GM18873 (cell line): ENCODE measurements around the gene SLC29A4.
"Not testable (repeated sequence)": the region's sequence is repeated elsewhere in the genome, so short reads cannot be mapped to it uniquely, and the experiment has no call there.

Experiments used
- ATAC-seq: cut with Tn5 transposase; IDR thresholded peaks from one replicate; pipeline ENCODE4 v1.9.1; 2021; ENCODE audit warnings: mild to moderate bottlenecking, moderate library complexity, moderate number of reproducible peaks; ENCODE audit not compliant: unreplicated experiment, low FRiP score

SLC29A4 gene

DNA sequence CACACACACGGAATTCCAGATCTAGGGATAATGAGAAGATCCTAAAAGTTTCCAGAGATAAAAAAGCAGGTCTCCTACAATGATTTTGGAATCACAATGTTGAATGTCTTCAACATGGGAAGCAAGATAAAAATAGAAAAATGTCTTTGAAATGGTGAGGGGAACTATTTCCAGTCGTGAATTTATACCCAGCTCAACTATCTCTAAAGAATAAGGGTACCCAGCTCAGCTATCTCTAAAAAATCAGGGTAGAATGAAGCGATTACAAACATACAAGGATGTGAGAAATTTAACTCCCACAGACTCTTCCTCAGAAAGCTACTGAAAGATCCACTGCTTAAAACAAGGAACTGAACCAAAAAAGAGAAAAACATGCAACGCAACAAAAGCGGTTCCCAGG lies 35.9 kb downstream of the SLC29A4 start:
- not testable (repeated sequence) for ATAC-seq

DNA sequence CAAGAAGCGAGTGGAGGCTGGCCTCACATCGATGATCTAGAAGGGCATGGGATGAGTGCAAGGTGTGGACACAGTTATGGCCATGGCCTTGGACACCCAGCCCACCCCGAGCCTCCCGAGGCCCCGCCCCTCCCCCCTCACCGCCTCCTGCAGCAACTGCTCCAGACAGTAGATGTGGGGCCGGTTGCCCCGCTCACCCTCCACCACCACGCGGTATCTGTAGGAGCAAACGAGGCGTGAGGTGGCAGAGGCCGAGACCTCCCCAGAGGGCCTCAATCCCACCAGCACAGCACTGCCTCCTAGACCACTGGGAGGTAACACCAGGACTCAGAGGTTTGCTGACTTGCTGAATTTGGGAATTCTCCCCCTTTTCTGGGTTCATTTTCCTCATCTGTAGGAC lies 37.6 kb downstream of the SLC29A4 start:
- ATAC-seq: no peak

DNA sequence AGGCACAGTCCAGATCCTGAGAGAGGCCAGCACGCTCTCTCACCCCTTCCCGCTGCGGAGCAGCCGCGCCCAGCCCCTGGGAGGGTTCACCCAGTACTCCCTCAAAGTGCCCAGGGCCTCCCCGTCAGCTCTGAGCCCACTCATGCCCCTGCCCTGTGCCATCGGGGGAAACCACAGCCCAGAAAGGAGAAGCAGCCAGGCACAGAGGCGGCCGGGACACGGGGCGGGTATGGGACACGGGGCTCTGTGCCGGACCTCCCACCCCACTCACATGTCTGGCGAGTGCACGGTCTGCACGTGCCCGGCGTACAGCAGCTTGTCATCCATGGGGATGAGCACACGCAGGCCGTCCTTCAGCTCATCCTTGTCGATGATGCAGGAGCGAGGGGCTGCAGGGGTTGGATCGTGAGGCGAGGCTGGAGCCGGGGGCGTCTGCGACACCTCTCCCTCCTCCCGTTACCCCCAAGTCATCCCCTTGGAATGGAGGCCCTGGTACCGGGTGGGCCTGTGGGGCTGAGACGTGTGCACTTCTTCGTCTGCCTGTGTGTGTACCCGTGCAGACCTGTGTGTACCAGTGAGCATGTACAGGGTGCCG lies 38.2 kb downstream of the SLC29A4 start:
- ATAC-seq: no peak

DNA sequence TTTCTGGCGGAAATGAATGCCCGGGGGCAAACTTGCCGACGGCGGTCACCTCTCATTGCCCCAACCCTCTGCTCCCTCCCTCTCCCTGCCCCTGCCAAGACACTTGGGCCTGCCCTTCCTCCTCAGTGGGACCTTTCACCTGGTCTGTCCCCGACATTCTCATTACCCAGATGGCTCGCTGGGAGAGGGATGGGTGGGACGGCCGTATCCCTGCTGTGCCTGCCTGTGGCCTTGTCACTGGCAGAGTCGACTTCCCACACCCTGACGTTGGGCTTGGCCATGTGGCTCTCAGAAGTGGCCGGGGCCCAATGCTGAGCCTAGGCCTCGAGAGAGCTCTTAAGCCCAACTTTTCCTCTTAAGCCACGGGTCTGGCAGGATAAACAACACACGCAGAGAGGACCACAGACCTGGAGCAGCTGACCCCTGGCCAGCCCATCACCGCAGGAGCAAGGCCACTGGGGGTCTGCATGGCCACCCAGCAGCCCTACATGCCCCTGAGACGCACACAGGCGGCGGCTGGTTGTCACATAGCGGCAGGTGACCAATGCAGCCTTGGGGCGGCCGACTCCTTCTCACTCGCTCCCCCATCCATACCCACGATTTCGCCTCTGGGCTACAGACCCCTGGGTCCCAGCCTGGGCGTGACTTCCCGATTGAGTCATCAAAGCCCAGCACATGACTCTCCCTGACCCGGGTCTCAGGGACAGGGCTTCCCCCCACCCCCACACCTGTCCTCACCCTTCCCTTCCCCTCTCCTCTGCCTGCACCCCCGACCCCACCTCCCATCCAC lies 40.1 kb downstream of the SLC29A4 start:
- no peak for ATAC-seq

- not testable (repeated sequence) for ATAC-seq
Measured at GRCh38 chr7:5323800-5324781, 41.3 kb downstream of the SLC29A4 start.

DNA sequence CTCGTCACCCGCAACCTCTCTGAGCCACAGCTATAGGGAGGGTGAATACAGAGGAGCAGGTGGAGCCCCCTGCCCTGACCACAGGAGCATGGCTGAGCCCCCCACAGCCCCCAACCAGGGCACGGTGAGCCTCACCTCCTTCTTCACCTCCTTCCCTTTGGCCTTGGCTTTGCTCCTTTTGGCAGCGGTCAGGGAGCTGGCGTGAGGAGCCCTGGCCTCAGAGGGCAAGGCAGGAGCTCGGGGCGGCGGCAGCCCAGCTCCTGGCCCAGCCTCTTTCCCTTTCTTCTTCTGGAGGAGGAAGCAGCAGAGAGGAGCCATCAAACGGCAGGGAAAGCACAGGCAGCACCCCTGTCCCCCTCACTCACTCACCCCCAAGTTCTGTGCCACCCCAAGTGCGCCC lies 42.2 kb downstream of the SLC29A4 start:
- ATAC-seq: no peak

DNA sequence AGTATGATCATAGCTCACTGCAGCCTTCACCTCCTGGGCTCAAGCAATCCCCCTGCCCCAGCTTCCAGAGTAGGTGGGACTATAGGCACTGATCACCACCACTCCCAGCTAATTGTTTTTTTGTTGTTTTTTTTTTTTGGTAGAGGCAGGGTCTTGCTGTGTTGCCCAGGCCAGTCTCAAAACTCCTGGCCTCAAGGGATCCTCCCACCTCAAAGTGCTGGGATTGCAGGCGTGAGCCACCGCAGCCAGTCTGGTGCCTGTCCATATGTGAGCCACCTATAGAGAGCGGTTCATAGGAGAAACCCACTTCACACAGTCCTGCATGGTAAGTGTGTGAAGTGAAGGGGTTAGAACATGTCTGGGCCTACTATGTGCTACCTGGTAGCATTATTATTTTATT lies 47.5 kb downstream of the SLC29A4 start:
- no peak for ATAC-seq

DNA sequence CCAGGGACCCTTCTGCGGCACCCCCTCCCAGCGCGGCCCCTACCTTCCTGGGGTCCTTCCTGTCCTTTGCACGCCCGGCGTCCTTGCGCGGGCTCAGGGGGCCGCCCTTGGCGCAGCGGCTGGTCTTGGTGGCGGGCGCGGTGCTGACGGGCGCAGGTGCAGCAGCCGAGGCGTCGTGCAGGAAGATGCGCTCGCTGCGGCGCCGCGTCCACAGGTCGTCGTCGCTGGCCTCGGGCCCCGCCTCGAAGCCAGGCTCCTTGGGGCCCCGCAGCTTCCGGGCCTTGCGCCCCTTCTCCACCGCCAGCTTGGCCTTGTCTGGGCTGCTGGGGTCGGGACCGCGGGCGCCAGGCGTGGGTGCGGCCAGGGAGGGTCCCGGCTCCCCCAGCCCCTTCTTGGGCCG lies 49.8 kb downstream of the SLC29A4 start:
- ATAC-seq: no peak

DNA sequence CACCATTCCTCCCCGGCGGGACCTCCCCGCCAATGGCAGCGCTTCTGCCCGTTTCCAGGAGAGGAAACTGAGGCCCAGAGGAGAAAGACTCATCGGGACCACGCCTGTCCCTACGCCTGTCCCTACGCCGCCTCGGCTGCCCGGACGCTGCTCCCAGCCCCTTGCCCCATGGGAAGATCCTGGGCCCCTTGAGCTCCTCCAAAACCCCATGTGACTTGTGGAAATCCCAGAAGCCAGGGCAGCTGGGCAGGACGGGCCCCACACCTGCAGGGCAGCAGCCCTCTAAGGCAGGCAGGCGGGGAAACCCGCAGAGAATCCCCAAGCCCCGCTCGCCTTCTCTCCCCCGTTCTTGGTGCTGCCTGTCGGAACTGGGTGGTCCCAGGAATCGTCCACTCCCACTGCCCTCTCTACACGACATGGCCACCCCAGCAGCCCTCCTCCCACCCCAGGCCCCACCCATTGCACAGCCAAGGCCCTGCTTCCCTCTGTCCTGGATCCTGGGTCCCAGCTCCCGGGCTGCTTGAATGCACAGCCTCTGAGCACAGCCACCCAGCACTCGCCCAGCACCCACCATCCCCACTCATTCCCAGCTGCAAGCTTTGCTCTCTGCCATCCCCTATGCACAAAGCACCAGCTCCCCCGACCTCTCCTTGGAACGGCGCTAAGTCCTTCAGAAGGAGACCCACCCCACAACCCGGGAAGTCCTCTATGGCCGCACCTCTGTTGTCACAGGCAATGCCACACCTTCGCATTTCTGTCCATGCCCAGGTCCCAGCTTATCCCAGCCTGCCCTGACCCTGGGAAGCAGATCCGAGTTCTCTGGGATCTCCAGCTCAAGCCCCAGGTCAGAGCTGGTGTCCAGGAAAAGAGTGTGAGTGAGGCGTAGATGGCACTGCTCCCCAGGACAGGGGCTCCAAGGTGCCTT lies 50.6 kb downstream of the SLC29A4 start:
- no peak for ATAC-seq

GRCh38 chr7:5334671-5335070 lies 51.9 kb downstream of the SLC29A4 start:
- no peak for ATAC-seq

- ATAC-seq: no peak
Measured at GRCh38 chr7:5337047-5337446, 54.3 kb downstream of the SLC29A4 start.

DNA sequence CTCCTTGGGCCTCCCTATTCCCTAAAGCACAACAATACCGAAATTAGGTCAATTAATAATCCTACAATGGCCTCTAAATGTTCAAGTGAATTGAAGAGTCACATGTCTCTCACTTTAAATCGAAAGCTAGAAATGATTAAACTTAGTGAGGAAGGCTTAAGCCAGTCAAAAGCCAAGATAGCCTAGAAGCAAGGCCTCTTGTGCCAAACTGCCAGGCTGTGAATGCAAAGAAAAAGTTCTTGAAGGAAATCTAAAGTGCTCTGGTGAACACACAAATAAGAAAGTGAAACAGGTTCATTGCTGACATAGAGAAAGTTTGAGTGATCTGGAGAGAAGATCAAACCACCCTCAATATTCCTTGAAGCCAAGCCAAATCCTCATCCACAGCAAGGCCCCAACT lies 57.2 kb downstream of the SLC29A4 start:
- ATAC-seq: no peak

GRCh38 chr7:5342631-5343030 lies 59.9 kb downstream of the SLC29A4 start:
- ATAC-seq: no peak

- no peak for ATAC-seq
Measured at GRCh38 chr7:5343884-5344283, 61.1 kb downstream of the SLC29A4 start.

DNA sequence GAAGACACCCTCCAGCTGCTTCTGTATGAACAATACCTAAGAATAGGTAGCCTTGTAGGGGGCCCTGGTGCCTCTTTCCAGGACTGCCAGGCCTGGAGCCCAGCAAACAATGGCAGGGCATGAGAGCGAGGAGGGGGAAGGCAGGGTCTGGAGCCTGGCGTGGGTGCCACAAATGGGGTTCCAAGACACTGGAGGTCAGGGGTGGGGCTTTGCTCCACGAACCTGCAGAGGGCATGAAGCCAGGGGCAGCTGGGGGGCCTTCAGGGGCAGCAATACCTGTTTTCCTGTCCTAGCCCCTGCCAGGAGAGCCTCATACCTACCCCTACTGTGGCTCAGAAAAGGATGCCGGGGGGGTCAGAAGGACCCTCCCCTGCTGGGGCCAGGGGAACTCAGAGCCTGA lies 61.6 kb downstream of the SLC29A4 start:
- no peak for ATAC-seq

- no peak for ATAC-seq
Measured at GRCh38 chr7:5345171-5345570, 62.4 kb downstream of the SLC29A4 start.

- no peak for ATAC-seq
Measured at GRCh38 chr7:5345671-5346070, 62.9 kb downstream of the SLC29A4 start.

GRCh38 chr7:5348134-5349004 lies 65.6 kb downstream of the SLC29A4 start:
- ATAC-seq: no peak

DNA sequence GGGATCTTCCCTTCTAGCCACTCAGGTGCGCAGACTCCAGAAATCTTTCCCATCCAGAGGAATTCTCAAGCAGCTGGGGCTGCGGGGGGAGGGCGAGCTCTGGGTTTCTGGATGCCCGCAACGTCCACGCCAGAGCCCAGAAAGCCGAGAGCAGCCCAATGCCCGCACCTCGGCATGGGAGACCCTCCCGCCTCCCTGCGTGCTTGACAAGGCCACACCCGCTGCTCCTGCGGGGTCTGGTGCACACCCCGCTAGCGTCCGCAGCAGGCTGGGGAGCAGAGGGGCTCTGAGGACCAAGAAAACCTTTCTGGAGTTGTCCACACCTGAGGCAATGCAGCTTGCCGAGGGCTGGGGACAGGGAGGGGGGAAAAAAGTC lies 66.2 kb downstream of the SLC29A4 start:
- ATAC-seq: no peak
